Panc1 (cell line): ENCODE data around the gene SLC25A15. TPM values are rescaled to one million over a fixed set of nuclear protein-coding genes. Genes with fewer than 3 reads are reported as not detected.

Experiments used
- ATAC-seq: fragments of 200-7000 bp; cut with Tn5 transposase; 2 replicates; pipeline ENCODE4 v1.9.1; 2020; ENCODE audit warnings: mild to moderate bottlenecking, moderate library complexity
- BruUV-seq: library from RNA; stranded (reverse); fragments of 400-500 nt; replicated peaks from 2 replicates; lab custom pipeline; 2021; lab: Mats Ljungman, UMichigan
- CTCF ChIA-PET: fragments of 300-600 bp; sonication (Branson Sonifier 250); formaldehyde crosslinking; loops from one replicate; lab custom pipeline; 2022; ENCODE audit warnings: antibody characterized with exemption; lab: Charles Lee
- POLR2A ChIA-PET: fragments of 300-600 bp; sonication (Branson Sonifier 250); formaldehyde crosslinking; loops from one replicate; lab custom pipeline; 2022; ENCODE audit warnings: antibody characterized with exemption; lab: Charles Lee
- DNase-seq: peaks from one replicate; pipeline ENCODE4 v3.0.0-alpha.2; 2010; ENCODE audit warnings: low read depth, low spot score
- H3K27ac ChIP-seq: 2 replicates; pipeline ENCODE4 v1.5.1; 2011; ENCODE audit warnings: mild to moderate bottlenecking, low read length, inconsistent platforms
- H3K27me3 ChIP-seq: fragments of 200-500 bp; sonication (Bioruptor generic); 2 replicates; pipeline ENCODE4 v1.6.0; 2014; ENCODE audit warnings: low read length, inconsistent platforms; ENCODE audit not compliant: control insufficient read depth, insufficient read depth
- H3K36me3 ChIP-seq: fragments of 200-500 bp; sonication (Bioruptor generic); 2 replicates; pipeline ENCODE4 v1.5.1; 2014; ENCODE audit warnings: inconsistent platforms, mild to moderate bottlenecking, low read length, moderate library complexity; ENCODE audit not compliant: control insufficient read depth, insufficient read depth
- H3K4me1 ChIP-seq: 2 replicates; pipeline ENCODE4 v1.5.1; 2011; ENCODE audit warnings: inconsistent platforms, mild to moderate bottlenecking, low read length, moderate library complexity; ENCODE audit not compliant: control insufficient read depth, insufficient read depth
- H3K4me3 ChIP-seq, 2 experiments: 2 replicates each; pipeline ENCODE4 v1.5.1; 2011 to 2012; ENCODE audit warnings: low read depth in 2 of 2, low read length in 2 of 2, mild to moderate bottlenecking in 2 of 2, inconsistent platforms in 1 of 2, moderate library complexity in 1 of 2
- H3K9me3 ChIP-seq: fragments of 200-500 bp; sonication (Bioruptor generic); 2 replicates; pipeline ENCODE4 v1.5.1; 2014; ENCODE audit warnings: low read depth, mild to moderate bottlenecking, inconsistent platforms, low read length, moderate library complexity; ENCODE audit not compliant: control insufficient read depth, insufficient read depth
- CTCF ChIP-seq: fragments of 450-650 bp; IDR thresholded peaks from 2 replicates; pipeline ENCODE4 v1.5.1; 2017; ENCODE audit warnings: mild to moderate bottlenecking
- POLR2AphosphoS5 ChIP-seq: IDR thresholded peaks from 2 replicates; pipeline ENCODE4 v1.6.1; 2012; ENCODE audit warnings: mild to moderate bottlenecking, low read depth, low read length, moderate library complexity
- REST ChIP-seq, 2 experiments: IDR thresholded peaks; 2 replicates each; pipeline ENCODE4 v1.6.1; 2011 to 2012; ENCODE audit warnings: low read depth in 2 of 2, control low read depth in 1 of 2, low read length in 1 of 2, mild to moderate bottlenecking in 1 of 2, moderate library complexity in 1 of 2; ENCODE audit not compliant: insufficient read depth in 1 of 2
- SIN3A ChIP-seq: IDR thresholded peaks from 2 replicates; pipeline ENCODE4 v1.6.1; 2012; ENCODE audit warnings: low read depth, mild to moderate bottlenecking, low read length, moderate library complexity, borderline replicate concordance; ENCODE audit not compliant: insufficient read depth
- TCF7L2 ChIP-seq: IDR thresholded peaks from 2 replicates; pipeline ENCODE4 v1.6.1; 2011; ENCODE audit warnings: mild to moderate bottlenecking, low read depth, low read length, inconsistent platforms
- in situ Hi-C: cut with HindIII; loops from 2 replicates; pipeline ENCODE4 v1.10.0; 2016; ENCODE audit warnings: low sequenced_read_pairs, low pct_unique_long_range_greater_than_20kb
- intact Hi-C: fragments of 100-400 bp; cut with micrococcal nuclease; formaldehyde crosslinking; loops from one replicate; pipeline ENCODE4 v1.10.0; 2022; ENCODE audit not compliant: unreplicated experiment
- total RNA-seq: library from RNA; stranded (reverse); gene quantifications from one replicate; pipeline ENCODE4 v1.2.1, GENCODE V29; 2021; ENCODE audit not compliant: unreplicated experiment

The SLC25A15 gene
- total RNA-seq, 1 experiment from 2014 or later, result 16.4 TPM

- intact Hi-C loops (no loop called here), in situ Hi-C loops (no loop called here)
- TF ChIP-seq TCF7L2, result no peak
- TF ChIP-seq SIN3A, result no peak
- no peak for TF ChIP-seq REST (IDR thresholded peaks at IDR 0.05; ENCODE audit: insufficient read depth in 1 of 2, low read depth in 2 of 2, low read length in 1 of 2)
- TF ChIP-seq POLR2AphosphoS5, result no peak
- no peak for TF ChIP-seq CTCF
- no peaks in the 10 kb centered on the region for H3K4me1 ChIP-seq
- H3K36me3 ChIP-seq, result no peaks in the 10 kb centered on the region; the same call in 1 of the 2 replicates
- POLR2A ChIA-PET, result interaction anchor here (0.6 kb wide), 1 partner anchor 11 kb away, joined by 3 read pairs; the partner anchor contains the start of gene SLC25A15
- H3K27me3 ChIP-seq, result no peaks in the 10 kb centered on the region
- DNase-seq (no peak), ATAC-seq (no peak)
- H3K9me3 ChIP-seq, result no peaks in the 10 kb centered on the region
- H3K4me3 ChIP-seq, result no peak overlapping the region
- CTCF ChIA-PET, result no interaction called here
- no TSS peak for BruUV-seq
- no peak overlapping the region for H3K27ac ChIP-seq
Observed at GRCh38 chr13:40800559-40800958, 11.1 kb downstream of the SLC25A15 start.

- H3K9me3 ChIP-seq, result no peaks in the 10 kb centered on the region
- H3K27me3 ChIP-seq, result no peaks in the 10 kb centered on the region
- DNase-seq (no peak), ATAC-seq (no peak)
- intact Hi-C loops (no loop called here), in situ Hi-C loops (no loop called here)
- ChIA-PET POLR2A (interaction anchor here (0.6 kb wide), 1 partner anchor 259 kb away, joined by 7 read pairs; no protein-coding TSS in a partner anchor), CTCF (interaction anchor here (0.6 kb wide), 1 partner anchor 121 kb away, joined by 4 read pairs; no protein-coding TSS in a partner anchor)
- TF ChIP-seq POLR2AphosphoS5, result no peak
- no peak for TF ChIP-seq TCF7L2
- TF ChIP-seq SIN3A, result no peak
- no peak for TF ChIP-seq REST (IDR thresholded peaks at IDR 0.05; ENCODE audit: insufficient read depth in 1 of 2, low read depth in 2 of 2, low read length in 1 of 2)
- TF ChIP-seq CTCF, result no peak
- H3K27ac ChIP-seq, result no peak overlapping the region
- no TSS peak for BruUV-seq
- no peaks in the 10 kb centered on the region for H3K4me1 ChIP-seq
- no peaks in the 10 kb centered on the region; the same call in 1 of the 2 replicates for H3K36me3 ChIP-seq
- no peak overlapping the region for H3K4me3 ChIP-seq
Observed at GRCh38 chr13:40801255-40802217, 12.1 kb downstream of the SLC25A15 start.
